Nephron (organoid): ENCODE results near the gene SCG2.

Experiments
- H3K27ac Mint-ChIP-seq, 3 experiments: 2 replicates each; pipeline ENCODE4 v1.8.0; 2020; ENCODE audit warnings: mixed read lengths in 3 of 3, mild to moderate bottlenecking in 2 of 3, moderate library complexity in 1 of 3
- H3K27me3 Mint-ChIP-seq: 2 replicates; pipeline ENCODE4 v1.8.0; 2021; ENCODE audit warnings: low read depth, mild to moderate bottlenecking, moderate library complexity, mixed read lengths
- H3K36me3 Mint-ChIP-seq: 2 replicates; pipeline ENCODE4 v1.8.0; 2020; ENCODE audit warnings: low read depth, mixed read lengths
- H3K4me1 Mint-ChIP-seq: 2 replicates; pipeline ENCODE4 v1.8.0; 2020; ENCODE audit warnings: mixed read lengths
- H3K4me3 Mint-ChIP-seq, 3 experiments: 2 replicates each; pipeline ENCODE4 v1.8.0; 2020; ENCODE audit warnings: mild to moderate bottlenecking in 3 of 3, mixed read lengths in 3 of 3, moderate library complexity in 2 of 3
- H3K9me3 Mint-ChIP-seq: 2 replicates; pipeline ENCODE4 v1.8.0; 2020; ENCODE audit warnings: mixed read lengths
- TF ChIP-seq, protein P1 (sequence below), 3 experiments: fragments of 200-600 bp; sonication (generic); IDR thresholded peaks; one replicate each; pipeline ENCODE4 v1.5.0; 2021; ENCODE audit warnings: antibody characterized with exemption in 3 of 3; ENCODE audit not compliant: unreplicated experiment in 3 of 3

The SCG2 gene, protein sequence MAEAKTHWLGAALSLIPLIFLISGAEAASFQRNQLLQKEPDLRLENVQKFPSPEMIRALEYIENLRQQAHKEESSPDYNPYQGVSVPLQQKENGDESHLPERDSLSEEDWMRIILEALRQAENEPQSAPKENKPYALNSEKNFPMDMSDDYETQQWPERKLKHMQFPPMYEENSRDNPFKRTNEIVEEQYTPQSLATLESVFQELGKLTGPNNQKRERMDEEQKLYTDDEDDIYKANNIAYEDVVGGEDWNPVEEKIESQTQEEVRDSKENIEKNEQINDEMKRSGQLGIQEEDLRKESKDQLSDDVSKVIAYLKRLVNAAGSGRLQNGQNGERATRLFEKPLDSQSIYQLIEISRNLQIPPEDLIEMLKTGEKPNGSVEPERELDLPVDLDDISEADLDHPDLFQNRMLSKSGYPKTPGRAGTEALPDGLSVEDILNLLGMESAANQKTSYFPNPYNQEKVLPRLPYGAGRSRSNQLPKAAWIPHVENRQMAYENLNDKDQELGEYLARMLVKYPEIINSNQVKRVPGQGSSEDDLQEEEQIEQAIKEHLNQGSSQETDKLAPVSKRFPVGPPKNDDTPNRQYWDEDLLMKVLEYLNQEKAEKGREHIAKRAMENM

DNA sequence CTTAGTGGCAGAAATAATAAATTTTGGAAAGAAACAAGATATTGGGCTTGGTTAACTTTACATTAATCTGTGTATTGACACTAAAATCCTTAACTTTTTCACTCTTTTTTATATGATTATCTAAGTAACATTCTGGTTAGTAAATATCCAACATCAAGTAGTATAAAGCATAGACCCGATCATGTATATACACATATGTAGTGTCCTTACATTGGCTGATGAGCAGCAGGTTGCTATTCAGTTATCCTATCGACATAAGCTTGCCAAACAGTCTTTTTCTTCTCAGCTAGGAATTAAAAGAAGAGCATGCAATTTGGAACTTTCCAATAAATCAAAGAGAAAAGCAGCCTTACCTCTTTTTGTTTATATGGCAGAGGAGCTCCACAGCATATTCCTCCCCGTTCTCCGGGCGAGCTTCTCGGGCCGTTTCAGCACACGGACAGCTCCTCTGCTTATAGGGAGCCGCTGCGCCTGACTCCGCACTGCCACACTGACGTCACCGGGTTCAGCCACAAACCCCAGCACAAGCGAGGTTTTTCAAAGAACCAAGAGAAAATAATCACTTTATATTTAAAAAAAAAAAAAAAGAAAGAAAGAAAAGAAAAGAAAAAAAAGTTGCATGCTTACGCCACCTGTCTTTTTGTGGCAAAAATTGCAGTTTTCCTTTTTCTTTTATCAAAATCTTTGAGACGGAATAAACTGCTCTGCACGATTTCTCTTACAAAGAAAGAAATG is at the start of gene SCG2:
SCG2 (minus strand) TSS at position 430 of the 735 bp plus-strand sequence. CDS start 3,079 bp downstream, outside the sequence.
- no peaks in the 10 kb centered on the region for H3K4me1 Mint-ChIP-seq
- H3K9me3 Mint-ChIP-seq = no peaks in the 10 kb centered on the region

DNA sequence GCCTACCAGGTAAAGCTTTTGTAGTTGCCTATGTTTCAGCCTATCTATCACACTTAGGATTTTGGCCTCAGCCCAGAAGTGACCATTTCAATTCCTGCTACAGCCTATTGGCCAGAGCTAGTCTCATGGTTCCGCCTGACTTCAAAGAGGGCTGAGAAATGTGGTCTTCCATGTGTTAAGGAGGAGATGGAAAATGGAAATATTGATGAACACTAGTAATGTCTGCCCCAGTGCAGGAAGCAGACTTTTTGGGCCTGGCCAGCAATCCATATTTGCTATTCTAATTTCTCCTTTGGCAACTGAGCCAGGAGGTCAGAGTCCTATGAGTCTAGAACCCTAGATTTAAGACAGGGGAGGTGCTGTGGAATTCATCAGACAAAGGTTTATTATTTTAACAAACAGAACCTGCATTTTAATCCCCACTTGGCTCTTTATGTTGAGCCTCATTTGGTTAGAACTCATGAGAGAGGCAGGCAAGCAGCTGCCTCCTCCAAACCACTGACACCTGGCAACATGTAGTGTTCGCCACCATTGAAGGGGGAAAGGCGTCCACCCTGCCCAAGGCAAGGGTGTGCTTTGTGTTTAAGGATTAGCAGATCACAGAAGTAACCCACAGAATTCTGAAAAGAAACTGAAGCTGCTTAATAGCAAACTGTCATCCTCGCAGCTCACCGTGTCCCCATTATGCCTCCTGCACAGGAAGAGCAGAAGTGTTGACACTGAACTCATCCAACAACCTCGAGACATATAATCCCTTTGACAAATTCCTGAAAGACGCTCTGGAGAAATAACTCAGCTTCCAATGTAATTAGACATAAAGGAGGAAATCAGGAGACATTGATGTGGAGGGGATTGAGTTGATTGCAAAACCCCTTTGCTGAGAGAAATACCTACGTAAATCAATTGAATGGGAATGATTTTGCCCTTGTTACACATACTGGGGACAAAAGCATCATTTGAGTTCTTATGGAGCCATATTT is 47.7 kb upstream of the SCG2 start:
- peaks cover 10% of the 10 kb centered on the region for H3K27me3 Mint-ChIP-seq
- H3K4me3 Mint-ChIP-seq = no peak overlapping the region
- peaks cover 3% of the 10 kb centered on the region for H3K9me3 Mint-ChIP-seq
- TF ChIP-seq, protein P1, sequence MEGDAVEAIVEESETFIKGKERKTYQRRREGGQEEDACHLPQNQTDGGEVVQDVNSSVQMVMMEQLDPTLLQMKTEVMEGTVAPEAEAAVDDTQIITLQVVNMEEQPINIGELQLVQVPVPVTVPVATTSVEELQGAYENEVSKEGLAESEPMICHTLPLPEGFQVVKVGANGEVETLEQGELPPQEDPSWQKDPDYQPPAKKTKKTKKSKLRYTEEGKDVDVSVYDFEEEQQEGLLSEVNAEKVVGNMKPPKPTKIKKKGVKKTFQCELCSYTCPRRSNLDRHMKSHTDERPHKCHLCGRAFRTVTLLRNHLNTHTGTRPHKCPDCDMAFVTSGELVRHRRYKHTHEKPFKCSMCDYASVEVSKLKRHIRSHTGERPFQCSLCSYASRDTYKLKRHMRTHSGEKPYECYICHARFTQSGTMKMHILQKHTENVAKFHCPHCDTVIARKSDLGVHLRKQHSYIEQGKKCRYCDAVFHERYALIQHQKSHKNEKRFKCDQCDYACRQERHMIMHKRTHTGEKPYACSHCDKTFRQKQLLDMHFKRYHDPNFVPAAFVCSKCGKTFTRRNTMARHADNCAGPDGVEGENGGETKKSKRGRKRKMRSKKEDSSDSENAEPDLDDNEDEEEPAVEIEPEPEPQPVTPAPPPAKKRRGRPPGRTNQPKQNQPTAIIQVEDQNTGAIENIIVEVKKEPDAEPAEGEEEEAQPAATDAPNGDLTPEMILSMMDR (IDR thresholded peaks at IDR 0.05; ENCODE audit: unreplicated experiment in 3 of 3) = no peak
- H3K4me1 Mint-ChIP-seq = no peaks in the 10 kb centered on the region
- H3K36me3 Mint-ChIP-seq = no peaks in the 10 kb centered on the region
- H3K27ac Mint-ChIP-seq = no peak overlapping the region

More for the DNA sequence above, at the start of gene SCG2:
- TF ChIP-seq, protein P1 (IDR thresholded peaks at IDR 0.05; ENCODE audit: unreplicated experiment in 3 of 3) = peak; percentile 35 to 46 (median 45)
- H3K27ac Mint-ChIP-seq = no peak within 1 kb of the TSS
- H3K4me3 Mint-ChIP-seq = peak within 1 kb of the TSS in 2 of 3 experiments; percentile 55 to 60
- peaks cover 42% of the 10 kb centered on the region for H3K27me3 Mint-ChIP-seq
- H3K36me3 Mint-ChIP-seq = no peaks in the 10 kb centered on the region

DNA sequence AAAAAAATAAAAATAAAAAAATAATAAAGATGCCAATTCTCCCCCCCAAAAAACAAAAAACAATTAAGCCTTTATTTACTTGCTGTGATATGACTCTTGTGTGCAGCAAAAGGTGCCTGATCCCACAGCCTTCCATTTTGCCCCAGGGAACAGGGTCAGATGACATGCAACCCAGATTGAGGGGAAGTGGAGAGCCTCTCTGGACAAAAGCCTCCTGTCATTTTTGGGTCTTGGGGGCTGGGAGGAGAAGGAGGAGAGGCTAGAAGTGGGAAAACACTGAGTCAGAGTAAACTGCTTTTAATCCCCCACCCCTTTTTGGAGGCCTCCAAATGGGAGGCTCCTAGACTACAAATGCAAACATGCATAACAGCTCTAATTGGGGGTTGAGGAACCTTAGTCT is 46.6 kb upstream of the SCG2 start:
- TF ChIP-seq, protein P1 (IDR thresholded peaks at IDR 0.05; ENCODE audit: unreplicated experiment in 3 of 3) = no peak
- peaks cover 3% of the 10 kb centered on the region for H3K9me3 Mint-ChIP-seq
- no peak overlapping the region for H3K4me3 Mint-ChIP-seq
- peaks cover 10% of the 10 kb centered on the region for H3K27me3 Mint-ChIP-seq
- H3K27ac Mint-ChIP-seq = no peak overlapping the region
- H3K36me3 Mint-ChIP-seq = no peaks in the 10 kb centered on the region
- no peaks in the 10 kb centered on the region for H3K4me1 Mint-ChIP-seq

DNA sequence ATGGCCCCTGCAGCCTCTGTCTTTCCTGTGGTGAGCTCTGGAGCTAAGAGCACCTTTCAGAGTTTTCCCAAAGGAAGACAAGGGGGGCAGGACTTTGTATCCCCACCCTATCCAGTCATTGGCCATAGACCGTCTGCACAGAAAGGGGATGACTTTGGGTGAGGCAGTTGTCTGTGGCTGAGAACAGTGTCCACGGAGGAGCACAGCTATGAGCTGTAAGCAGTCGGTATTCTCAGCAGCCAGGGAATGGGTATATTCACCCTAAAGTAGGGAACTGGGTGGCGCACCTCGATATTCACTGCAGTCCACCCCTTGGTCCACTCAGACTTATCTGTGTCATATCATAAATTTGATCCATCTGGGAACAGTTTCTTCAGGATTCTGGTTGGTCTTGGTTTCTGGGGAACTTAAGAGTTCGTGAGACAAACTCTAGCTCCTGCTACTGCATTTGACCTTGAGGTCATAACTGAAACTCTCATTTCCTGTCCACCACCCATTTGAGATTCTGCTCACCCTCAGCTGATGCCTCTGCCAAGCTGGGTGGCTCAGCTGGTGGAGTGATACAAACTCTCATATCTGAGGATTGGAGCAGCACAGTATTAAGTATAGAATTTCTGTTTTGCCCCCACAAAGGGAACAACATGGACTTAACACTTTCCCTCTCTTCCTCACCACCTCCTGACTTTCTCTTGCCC is 45.2 kb upstream of the SCG2 start:
- Mint-ChIP-seq H3K27ac (no peak overlapping the region), H3K4me1 (no peaks in the 10 kb centered on the region), H3K27me3 (peaks cover 10% of the 10 kb centered on the region), H3K9me3 (peaks cover 1% of the 10 kb centered on the region), H3K4me3 (no peak overlapping the region), H3K36me3 (no peaks in the 10 kb centered on the region)
- TF ChIP-seq, protein P1 (IDR thresholded peaks at IDR 0.05; ENCODE audit: unreplicated experiment in 3 of 3) = no peak

DNA sequence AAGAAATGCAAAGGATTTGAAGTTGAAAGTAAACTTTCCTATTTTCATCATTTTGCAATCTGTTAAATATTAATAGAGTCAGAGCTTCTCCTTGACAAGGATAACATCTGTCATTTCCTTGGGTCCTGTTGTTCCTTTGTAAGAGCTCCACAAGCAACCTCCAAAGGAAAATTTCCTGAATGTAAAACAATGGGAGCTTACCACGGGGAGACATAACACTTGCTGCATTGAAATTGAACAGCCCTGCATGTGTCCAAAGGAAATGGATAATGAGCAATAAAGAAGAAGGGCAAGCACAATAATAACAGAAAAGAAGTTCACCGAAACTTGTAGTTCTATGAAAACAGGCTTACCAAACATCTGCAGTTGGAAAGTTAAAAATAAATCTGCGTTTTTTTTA is 42.0 kb upstream of the SCG2 start:
- Mint-ChIP-seq H3K4me3 (no peak overlapping the region), H3K27ac (no peak overlapping the region), H3K36me3 (no peaks in the 10 kb centered on the region), H3K27me3 (peaks cover 3% of the 10 kb centered on the region), H3K9me3 (no peaks in the 10 kb centered on the region), H3K4me1 (peaks cover 7% of the 10 kb centered on the region)
- TF ChIP-seq, protein P1 (IDR thresholded peaks at IDR 0.05; ENCODE audit: unreplicated experiment in 3 of 3) = no peak
